Suprapubic skin (tissue), 4 donors: ENCODE data around the gene LEF1. TPM values are rescaled to one million over a fixed set of nuclear protein-coding genes. Genes with fewer than 3 reads are reported as not detected.

Experiments
- DNase-seq, 2 donors: peaks; one replicate each; pipeline ENCODE4 v3.0.0-alpha.2; 2019; ENCODE audit warnings: low spot score in 2 of 2
- H3K27ac ChIP-seq: fragments of 200-600 bp; sonication (generic); one replicate; pipeline ENCODE4 v1.5.1; 2019
- H3K27me3 ChIP-seq: fragments of 200-600 bp; sonication (generic); one replicate; pipeline ENCODE4 v1.5.1; 2019
- H3K36me3 ChIP-seq: fragments of 200-600 bp; sonication (generic); one replicate; pipeline ENCODE4 v1.5.1; 2019
- H3K4me1 ChIP-seq: fragments of 200-600 bp; sonication (generic); one replicate; pipeline ENCODE4 v1.5.1; 2019
- H3K4me3 ChIP-seq: fragments of 200-600 bp; sonication (generic); one replicate; pipeline ENCODE4 v1.5.1; 2019; ENCODE audit warnings: mild to moderate bottlenecking
- H3K9me3 ChIP-seq: fragments of 200-600 bp; sonication (generic); one replicate; pipeline ENCODE4 v1.5.1; 2019
- CTCF ChIP-seq, 2 donors: fragments of 200-600 bp in 1 of 2; fragments of 450-650 bp in 1 of 2; sonication (generic) in 1 of 2; IDR thresholded peaks; one replicate each; pipeline ENCODE4 v1.5.1; 2016 to 2019; ENCODE audit warnings: antibody characterized with exemption in 2 of 2, mild to moderate bottlenecking in 1 of 2, moderate library complexity in 1 of 2
- EP300 ChIP-seq: sonication (generic); formaldehyde crosslinking; IDR thresholded peaks from one replicate; pipeline ENCODE4 v1.6.1; 2017; ENCODE audit warnings: antibody characterized with exemption
- POLR2A ChIP-seq, 2 donors: fragments of 450-650 bp; IDR thresholded peaks; one replicate each; pipeline ENCODE4 v1.6.1; 2017; ENCODE audit warnings: antibody characterized with exemption in 2 of 2, mild to moderate bottlenecking in 2 of 2, moderate library complexity in 2 of 2
- POLR2AphosphoS5 ChIP-seq, 3 donors: sonication (generic); formaldehyde crosslinking; IDR thresholded peaks; one replicate each; pipeline ENCODE4 v1.6.1; 2017; ENCODE audit warnings: antibody characterized with exemption in 3 of 3
- WGBS: methylation state at CpG from one replicate; pipeline ENCODE4 v1.1.5; 2018; 5-methylcytosine and 5-hydroxymethylcytosine counted together
- total RNA-seq, 4 donors: library from RNA; depleted of rRNA; stranded (reverse); fragments of >200 nt; gene quantifications; one replicate each; pipeline ENCODE4 v1.1.0, GENCODE V29; 2016

Gene LEF1
- total RNA-seq, 4 donors from 2014 or later, result 7.2 to 23.4 (median 14.5) TPM

GRCh38 chr4:108097990-108098553 is 70.7 kb downstream of the LEF1 start:
- Histone ChIP-seq H3K4me1 (no peaks in the 10 kb centered on the region), H3K9me3 (no peaks in the 10 kb centered on the region), H3K27ac (no peak overlapping the region), H3K36me3 (no peaks in the 10 kb centered on the region), H3K4me3 (no peak overlapping the region), H3K27me3 (no peaks in the 10 kb centered on the region)
- no peak for DNase-seq
- no peak for TF ChIP-seq POLR2AphosphoS5 (IDR thresholded peaks at IDR 0.05)
- TF ChIP-seq POLR2A (IDR thresholded peaks at IDR 0.05), result no peak
- TF ChIP-seq EP300, result no peak
- no peak for TF ChIP-seq CTCF (IDR thresholded peaks at IDR 0.05)
- 91% methylated on average over 5 of the region's 5 CpGs for WGBS

GRCh38 chr4:108094923-108095482 is 73.7 kb downstream of the LEF1 start:
- Histone ChIP-seq H3K27me3 (no peaks in the 10 kb centered on the region), H3K4me3 (no peak overlapping the region), H3K9me3 (no peaks in the 10 kb centered on the region), H3K36me3 (no peaks in the 10 kb centered on the region), H3K27ac (no peak overlapping the region), H3K4me1 (no peaks in the 10 kb centered on the region)
- DNase-seq, result no peak
- no peak for TF ChIP-seq POLR2A (IDR thresholded peaks at IDR 0.05)
- WGBS, result 61% methylated on average over 5 of the region's 5 CpGs

- DNase-seq, result no peak
- Histone ChIP-seq H3K4me1 (no peaks in the 10 kb centered on the region), H3K27me3 (no peaks in the 10 kb centered on the region), H3K4me3 (no peak overlapping the region), H3K9me3 (no peaks in the 10 kb centered on the region), H3K27ac (no peak overlapping the region), H3K36me3 (no peaks in the 10 kb centered on the region)
- TF ChIP-seq POLR2AphosphoS5 (IDR thresholded peaks at IDR 0.05) (no peak), POLR2A (IDR thresholded peaks at IDR 0.05) (no peak), CTCF (IDR thresholded peaks at IDR 0.05) (no peak), EP300 (no peak)
- 88% methylated on average over 1 of the region's 2 CpGs for WGBS
Measured at GRCh38 chr4:108094131-108094530, 74.6 kb downstream of the LEF1 start.

- WGBS, result 93% methylated on average over 2 of the region's 2 CpGs
- no peaks in the 10 kb centered on the region for H3K36me3 ChIP-seq
- H3K27ac ChIP-seq, result no peak overlapping the region
- H3K27me3 ChIP-seq, result no peaks in the 10 kb centered on the region
- DNase-seq, result no peak
- H3K9me3 ChIP-seq, result no peaks in the 10 kb centered on the region
- H3K4me3 ChIP-seq, result no peak overlapping the region
- no peaks in the 10 kb centered on the region for H3K4me1 ChIP-seq
- TF ChIP-seq EP300 (no peak), CTCF (IDR thresholded peaks at IDR 0.05) (no peak), POLR2A (IDR thresholded peaks at IDR 0.05) (no peak), POLR2AphosphoS5 (IDR thresholded peaks at IDR 0.05) (no peak)
Measured at GRCh38 chr4:108092288-108092687, 76.4 kb downstream of the LEF1 start.

- Histone ChIP-seq H3K4me3 (no peak overlapping the region), H3K4me1 (no peaks in the 10 kb centered on the region), H3K9me3 (no peaks in the 10 kb centered on the region), H3K27ac (no peak overlapping the region), H3K27me3 (no peaks in the 10 kb centered on the region), H3K36me3 (no peaks in the 10 kb centered on the region)
- WGBS, result 83% methylated on average over 6 of the region's 6 CpGs
- DNase-seq, result no peak
- no peak for TF ChIP-seq EP300
- no peak for TF ChIP-seq POLR2AphosphoS5 (IDR thresholded peaks at IDR 0.05)
- TF ChIP-seq POLR2A (IDR thresholded peaks at IDR 0.05), result no peak
- no peak for TF ChIP-seq CTCF (IDR thresholded peaks at IDR 0.05)
Measured at GRCh38 chr4:108087293-108087967, 81.3 kb downstream of the LEF1 start.
